GM18519 (cell line): ENCODE data around the gene TRIM51G.
"Not testable (repeated sequence)": the region's sequence is repeated elsewhere in the genome, so short reads cannot be mapped to it uniquely, and the experiment has no call there.

Experiments used
- ATAC-seq: cut with Tn5 transposase; IDR thresholded peaks from one replicate; pipeline ENCODE4 v1.9.1; 2021; ENCODE audit warnings: mild to moderate bottlenecking, moderate library complexity; ENCODE audit not compliant: unreplicated experiment, low FRiP score

The TRIM51G gene

GRCh38 chr11:48983785-48984184 lies at the start of gene TRIM51G:
Gene TRIM51G, minus strand, starts transcription at chr11:48983885. Its CDS starts 2,190 bp downstream, at chr11:48981695.
- not testable (repeated sequence) for ATAC-seq

- not testable (repeated sequence) for ATAC-seq
Measured at GRCh38 chr11:49028523-49028922, 44.8 kb upstream of the TRIM51G start, which contains the start of gene TRIM49B. Gene TRIM49B, plus strand, starts transcription at chr11:49028823. Its CDS starts 2,777 bp downstream, at chr11:49031600.

DNA sequence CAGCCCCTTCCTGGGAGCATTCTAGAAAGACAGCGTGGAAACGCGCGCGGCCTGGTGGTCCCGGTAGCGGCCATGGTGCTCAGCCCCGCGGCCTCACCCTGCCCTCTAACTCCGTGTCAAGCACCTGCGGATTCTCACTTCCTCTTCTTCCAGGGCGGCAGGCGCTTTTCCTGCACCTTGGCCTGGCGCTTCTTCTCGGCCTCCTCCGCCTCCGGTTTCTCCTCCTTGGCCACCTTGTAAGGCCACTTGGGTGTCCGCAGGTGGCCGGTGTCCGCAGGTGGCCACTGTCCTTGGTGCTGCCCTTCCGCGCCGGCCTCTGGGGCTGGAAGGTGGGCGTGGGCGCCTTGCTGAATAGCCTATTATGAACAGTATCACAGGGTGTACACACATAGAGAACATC lies 15.1 kb downstream of the TRIM51G start:
- not testable (repeated sequence) for ATAC-seq

DNA sequence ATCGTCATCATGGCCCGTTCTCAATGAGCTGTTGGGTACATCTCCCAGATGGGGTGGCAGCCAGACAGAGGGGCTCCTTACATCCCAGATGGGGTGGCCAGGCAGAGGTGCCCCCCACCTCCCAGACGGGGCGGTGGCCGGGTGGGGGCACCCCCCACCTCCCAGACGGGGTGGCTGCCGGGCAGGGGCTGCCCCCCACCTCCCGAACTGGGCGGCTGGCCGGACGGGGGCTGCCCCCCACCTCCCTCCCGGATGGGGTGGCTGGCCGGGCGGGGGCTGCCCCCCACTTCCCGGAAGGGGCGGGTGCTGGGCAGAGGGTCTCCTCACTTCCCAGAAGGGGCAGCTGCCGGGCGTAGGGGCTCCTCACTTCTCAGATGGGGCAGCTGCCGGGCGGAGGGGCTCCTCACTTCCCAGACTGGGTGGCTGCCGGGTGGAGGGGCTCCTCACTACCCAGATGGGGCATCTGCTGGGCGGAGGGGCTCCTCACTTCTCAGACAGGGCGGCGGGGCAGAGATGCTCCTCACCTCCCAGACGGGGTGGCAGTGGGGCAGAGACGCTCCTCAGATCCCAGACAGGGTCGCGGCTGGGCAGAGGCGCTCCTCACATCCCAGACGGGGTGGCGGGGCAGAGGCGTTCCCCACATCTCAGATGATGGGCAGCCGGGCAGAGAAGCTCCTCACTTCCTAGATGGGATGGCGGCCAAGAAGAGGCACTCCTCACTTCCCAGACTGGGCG lies 28.2 kb downstream of the TRIM51G start:
- ATAC-seq: not testable (repeated sequence)

DNA sequence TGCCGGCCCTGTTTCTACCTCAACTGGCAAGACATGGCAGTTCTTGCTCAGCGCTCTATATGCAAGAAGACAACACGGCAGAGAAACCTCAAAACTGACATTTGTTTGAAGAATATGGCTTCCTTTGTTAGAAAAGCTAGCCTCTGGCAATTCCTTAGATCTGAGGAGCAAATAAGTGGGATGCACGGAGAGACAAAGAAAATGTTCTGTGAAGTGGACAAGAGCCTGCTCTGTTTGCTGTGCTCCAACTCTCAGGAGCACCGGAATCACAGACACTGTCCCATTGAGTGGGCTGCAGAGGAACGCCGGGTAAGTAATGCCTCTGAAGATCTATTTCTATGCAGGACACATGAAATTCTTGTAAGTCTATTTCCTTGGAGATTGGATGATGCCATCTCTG lies 37.9 kb downstream of the TRIM51G start:
- not testable (repeated sequence) for ATAC-seq
